CD4-positive, alpha-beta T cell treated with Interleukin-6 for 4 hours (primary cell): Measurements from ENCODE around the gene EED.
"Not testable (repeated sequence)": the region's sequence is repeated elsewhere in the genome, so short reads cannot be mapped to it uniquely, and the experiment has no call there.

Source experiments
- DNase-seq: peaks from one replicate; pipeline ENCODE4 v3.0.0-alpha.2; 2020; ENCODE audit warnings: mixed read lengths

The EED gene

GRCh38 chr11:86219311-86220193 lies 25.0 kb upstream of the EED start:
- no peak for DNase-seq

DNA sequence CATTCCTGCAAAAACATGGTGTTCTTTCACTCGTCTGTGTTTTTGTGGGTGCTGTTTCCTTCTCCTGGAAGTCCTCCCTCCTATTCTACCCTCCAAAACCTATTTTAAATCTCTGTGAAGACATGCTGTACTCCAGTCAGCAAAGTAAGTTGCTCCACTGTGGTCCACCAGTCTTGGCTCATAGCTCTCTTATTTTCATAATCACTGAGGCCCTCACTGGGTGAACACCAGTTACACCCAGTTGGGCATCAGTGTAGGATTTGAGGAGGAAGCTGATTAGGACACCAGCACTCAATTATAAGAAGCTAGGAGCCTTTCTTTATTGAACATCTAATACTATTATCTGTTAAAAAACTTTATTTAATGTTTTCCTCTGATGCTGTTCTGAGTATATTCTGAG lies 23.9 kb upstream of the EED start:
- DNase-seq, result no peak

DNA sequence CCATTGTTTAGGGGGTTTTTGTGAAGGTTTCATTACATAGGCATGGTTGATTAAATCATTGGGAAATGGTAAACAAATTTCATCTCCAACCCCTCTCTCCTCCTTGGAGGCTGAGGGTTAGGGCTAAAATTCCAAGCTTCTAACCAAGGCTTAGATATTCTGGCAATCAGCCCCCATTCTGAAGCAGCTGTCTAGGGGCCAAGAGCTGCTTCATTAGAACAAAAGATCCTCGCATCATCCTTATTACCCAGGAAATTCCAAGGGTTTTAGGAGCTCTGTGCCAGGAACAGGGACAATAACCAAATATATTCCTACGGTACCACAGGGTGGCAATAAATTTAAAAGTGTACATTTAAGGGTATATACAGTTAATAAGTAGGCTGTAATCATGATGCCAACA lies 22.5 kb upstream of the EED start:
- DNase-seq, result no peak

- DNase-seq, result not testable (repeated sequence)
These were observed 20.0 kb upstream of the EED start for GRCh38 chr11:86224575-86224974.

GRCh38 chr11:86225344-86225743 lies 19.2 kb upstream of the EED start:
- DNase-seq, result not testable (repeated sequence)

GRCh38 chr11:86228269-86229038 lies 16.1 kb upstream of the EED start:
- no peak for DNase-seq

DNA sequence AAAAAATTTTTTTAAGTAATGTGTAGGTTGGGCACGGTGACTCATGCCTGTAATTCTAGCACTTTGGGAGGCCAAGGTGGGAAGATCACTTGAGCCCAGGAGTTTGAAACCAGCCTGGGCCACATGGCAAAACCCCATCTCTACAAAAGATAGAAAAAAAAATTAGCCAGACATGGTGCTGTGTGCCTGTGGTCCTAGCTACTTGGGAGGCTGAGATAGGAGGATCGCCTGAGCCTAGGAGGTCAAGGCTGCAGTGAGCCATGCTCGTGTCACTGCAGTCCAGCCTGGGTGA lies 15.6 kb upstream of the EED start:
- not testable (repeated sequence) for DNase-seq

- no peak for DNase-seq
These were observed 14.3 kb upstream of the EED start for GRCh38 chr11:86230179-86230804.

GRCh38 chr11:86230921-86231434 lies 13.6 kb upstream of the EED start:
- DNase-seq, result no peak

GRCh38 chr11:86232556-86232955 lies 12.0 kb upstream of the EED start:
- no peak for DNase-seq

DNA sequence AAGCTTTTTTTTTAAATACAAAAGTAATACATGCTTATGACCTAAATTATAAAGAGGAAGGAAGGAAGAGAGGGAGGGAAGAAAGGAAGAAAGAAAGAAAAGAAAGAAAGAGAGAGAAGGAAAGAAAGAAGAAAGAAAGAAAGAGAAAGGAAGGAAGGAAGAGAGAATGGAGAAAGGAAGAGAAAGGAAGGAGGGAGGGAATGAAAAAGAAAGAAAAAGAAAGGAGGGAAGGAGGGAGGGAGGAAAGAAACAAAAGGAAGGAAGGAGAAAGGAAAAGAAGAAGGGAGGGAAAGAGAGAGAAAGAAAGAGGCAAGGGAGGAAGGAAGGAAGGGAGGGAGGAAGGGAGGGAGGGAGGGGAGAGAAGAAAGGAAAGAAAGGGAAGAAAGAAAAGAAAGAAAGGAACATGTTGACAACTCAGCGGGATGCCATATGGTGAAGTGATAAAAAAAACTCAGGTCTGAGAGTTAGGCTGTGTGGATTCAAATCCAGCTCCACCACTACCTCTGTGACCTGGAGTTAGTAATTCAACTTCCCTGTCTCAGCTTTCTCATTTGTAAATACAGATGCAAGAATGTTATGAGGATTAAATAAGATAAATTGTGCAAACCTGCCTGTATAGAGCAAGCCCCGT lies 9.6 kb upstream of the EED start:
- DNase-seq, result no peak

DNA sequence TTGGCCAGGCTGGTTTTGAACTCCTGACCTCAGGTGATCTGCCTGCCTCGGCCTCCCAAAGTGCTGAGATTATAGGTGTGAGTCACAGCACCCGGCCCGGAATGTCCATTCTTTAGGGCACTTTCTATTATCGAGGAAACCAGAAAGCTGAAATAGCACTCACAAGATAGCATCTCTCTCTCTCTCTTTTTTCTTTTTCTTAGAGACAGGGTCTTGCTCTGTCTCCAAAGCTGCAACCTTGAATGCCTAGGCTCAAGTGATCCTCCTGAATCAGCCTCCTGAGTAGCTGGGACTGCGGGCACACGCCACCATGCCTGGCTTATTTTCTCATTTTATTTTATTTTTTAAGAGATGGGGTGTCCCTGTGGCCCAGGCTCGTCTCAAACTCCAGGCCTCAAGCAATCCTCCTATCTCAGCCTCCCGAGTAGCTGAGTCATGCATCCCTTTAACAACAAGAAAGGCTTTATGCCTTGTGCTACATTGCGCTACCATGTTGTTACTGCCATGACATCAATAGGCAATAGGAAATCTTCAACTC lies 7.2 kb upstream of the EED start:
- no peak for DNase-seq

- DNase-seq, result no peak
These were observed 4.4 kb upstream of the EED start for GRCh38 chr11:86240164-86240563.

DNA sequence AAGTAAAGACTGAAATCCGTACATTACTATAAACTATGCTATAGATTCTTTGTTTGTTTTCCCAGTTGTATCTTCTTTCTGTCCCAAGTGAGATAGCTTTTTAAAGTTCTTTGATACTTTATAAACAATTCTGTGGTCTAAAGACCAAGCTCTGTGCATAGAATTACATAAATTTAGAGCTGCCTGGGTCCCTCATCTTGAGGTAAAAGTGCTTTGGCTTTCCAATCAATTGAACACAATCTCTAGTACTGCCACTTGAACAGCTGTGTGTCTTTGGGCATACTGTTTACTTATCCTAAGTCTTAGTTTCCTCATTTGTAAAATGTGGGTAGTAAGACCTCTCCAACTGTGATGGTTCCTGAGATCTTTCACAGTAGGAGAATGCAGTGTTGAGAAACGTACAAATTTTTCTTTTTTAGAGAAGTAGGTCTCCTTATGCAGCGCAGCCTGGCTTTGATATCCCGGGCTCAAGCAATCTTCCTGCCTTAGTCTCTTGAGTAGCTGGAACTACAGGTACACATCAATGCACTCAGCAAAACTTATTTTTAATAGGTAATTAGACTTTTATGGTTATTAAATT lies 2.5 kb upstream of the EED start:
- DNase-seq, result no peak

DNA sequence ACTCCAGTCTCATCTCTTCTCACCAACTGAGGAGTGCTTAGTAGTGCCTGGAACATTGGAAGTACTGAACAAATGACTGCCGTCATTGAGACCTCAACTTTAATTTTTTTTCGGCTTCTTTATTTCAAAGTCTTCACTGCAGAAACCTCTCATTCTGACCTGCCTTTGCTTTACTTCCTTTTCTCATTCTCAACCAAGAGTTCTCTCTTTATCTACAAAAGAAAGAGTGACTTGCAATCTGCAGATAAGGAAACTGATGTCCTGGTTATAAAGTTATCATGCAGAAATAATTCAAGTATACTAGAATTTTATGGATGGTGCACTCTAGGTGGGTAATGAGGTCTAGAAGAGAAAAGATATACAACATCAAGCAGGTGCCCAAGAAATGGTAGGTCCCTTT lies 1.2 kb upstream of the EED start:
- DNase-seq, result no peak

GRCh38 chr11:86244063-86244521 lies 461 bp upstream of the EED start:
- DNase-seq, result peak; percentile 92

DNA sequence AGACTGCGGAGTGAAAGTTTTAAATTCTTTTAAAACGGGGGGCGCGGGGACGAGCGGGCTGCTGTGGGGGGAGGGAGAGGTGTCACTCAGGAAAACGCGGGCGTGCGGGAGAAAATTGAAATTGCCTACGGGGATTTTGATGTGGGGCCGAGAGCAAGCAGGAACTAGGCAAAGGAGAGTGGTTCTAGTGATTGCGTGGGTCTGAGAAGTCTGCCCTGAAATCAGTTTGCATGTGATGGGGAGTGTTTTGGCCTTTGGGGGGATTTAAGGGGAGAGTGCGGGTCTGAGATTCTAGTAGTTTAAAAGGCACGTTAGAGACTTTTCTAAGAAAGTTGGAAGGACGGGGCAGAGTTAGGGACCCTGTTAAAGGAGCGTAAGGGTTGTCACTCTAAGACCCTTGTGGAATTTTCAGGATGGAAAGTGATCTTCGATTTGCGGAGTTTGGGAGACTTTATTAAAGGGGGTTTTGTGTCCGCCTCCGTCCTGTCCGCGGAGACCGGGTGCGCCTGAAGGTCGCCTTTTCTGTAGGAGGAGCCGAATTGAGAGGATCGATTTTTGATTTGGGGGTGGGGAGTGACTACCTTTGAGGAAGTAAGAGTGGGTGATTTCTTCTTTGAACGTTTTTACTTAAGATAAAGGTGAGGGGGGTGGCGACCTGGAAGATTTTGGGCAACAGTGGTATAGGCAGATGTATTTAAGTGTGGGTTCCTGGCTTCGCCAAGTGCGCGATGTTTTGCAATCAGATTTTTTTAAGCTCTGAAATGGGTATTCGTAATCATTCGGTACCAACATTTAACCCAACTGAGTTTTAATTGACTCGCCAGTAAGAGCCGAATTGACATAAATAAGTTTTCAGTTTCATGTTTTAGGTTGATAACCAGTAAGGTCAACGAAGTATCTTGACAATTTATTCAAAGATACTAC lies 1.1 kb downstream of the EED start:
- peak; percentile 12 for DNase-seq

- DNase-seq, result no peak
These were observed 1.7 kb downstream of the EED start for GRCh38 chr11:86246293-86246675.

DNA sequence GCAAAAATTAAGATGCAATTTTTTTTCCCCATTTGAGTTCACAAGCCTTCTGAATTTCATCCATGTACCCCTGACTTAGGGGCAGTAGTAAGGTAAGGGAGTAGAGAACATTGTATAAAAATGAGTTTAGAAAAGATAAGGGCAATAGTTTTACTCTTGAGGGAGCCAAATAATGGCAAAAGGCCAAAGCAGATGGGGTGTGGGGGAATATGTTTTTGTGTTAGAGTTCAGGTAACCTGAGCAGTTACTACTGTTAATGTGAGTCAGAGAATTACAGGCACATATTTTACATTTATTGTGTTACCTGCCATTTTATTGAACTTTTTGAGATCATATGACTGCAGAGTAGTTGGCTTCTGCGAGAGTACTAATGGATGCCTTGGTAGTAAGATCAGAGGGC lies 3.1 kb downstream of the EED start:
- no peak for DNase-seq

GRCh38 chr11:86248609-86249008 lies 4.1 kb downstream of the EED start:
- DNase-seq, result no peak
